NCI-H2081 treated with DMSO at 0.1 percent for 48 hours (cell line): ENCODE data around the gene CERS3.
"Not testable (repeated sequence)": the region's sequence is repeated elsewhere in the genome, so short reads cannot be mapped to it uniquely, and the experiment has no call there.

Source experiments
- DNase-seq: peaks from one replicate; lab custom pipeline; 2025; lab: John Stamatoyannopoulos, UW

Gene CERS3

GRCh38 chr15:100464888-100465287, 63.9 kb downstream of the CERS3 start:
- no peak for DNase-seq

- DNase-seq, result no peak
Measured at GRCh38 chr15:100464256-100464655, 64.5 kb downstream of the CERS3 start.

DNA sequence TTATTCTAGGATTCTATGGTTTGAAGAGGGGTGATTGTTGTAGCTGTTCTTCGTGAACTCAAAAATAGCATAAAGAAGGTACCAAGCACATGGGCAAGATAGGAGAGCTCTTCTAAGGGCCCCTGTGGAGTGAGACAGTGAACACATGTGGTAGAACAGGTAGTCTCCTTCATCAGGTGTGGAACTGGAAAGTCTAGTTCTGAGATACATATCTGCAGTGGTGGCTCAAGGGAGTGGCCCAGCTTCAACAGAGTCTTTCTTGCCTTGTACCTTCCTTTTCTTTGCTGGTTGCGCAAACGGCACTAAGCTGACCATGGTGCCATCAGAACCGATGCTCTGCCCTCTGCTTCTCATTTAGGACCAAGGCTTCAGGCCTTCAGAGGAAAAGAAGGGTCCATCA, 65.2 kb downstream of the CERS3 start:
- no peak for DNase-seq

- no peak for DNase-seq
Measured at GRCh38 chr15:100461049-100461448, 67.7 kb downstream of the CERS3 start.

- no peak for DNase-seq
Measured at GRCh38 chr15:100457201-100457600, 71.5 kb downstream of the CERS3 start.

DNA sequence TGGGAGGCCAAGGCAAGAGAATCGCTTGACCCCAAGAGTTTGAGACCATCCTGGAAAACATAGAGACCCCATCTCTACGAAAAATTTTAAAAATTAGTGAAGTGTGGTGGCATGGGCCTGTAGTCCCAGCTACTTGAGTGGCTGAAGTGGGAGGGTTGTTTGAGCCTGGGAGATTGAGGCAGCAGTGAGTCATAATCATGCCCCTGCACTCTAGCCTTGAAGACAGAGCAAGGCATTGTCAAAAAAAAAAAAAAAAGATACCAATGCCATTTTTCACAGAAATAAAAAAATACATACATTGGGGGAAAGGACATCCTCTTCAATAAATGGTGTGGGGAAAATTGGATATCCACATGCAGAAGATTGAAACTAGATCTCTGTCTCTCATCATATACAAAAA, 74.6 kb downstream of the CERS3 start:
- no peak for DNase-seq

DNA sequence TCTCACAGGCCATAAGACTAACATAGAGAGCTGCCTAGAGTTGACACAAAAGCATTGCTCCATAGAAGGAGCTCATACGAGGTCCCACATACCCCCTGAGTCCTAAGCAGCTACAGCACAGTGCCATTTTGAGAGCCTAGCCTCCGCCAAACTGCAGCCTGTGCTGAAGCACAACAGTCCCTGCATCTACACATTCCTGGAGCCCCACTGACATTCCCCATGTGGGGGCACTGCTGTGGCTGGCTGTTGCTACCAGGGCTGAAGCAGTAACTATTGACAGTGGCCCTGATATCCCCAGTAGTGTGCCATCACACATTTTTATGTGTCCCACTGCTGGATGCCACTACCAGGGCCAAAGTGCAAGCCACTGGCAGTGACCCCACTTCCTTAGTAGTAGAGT, 80.3 kb downstream of the CERS3 start:
- no peak for DNase-seq

- DNase-seq, result not testable (repeated sequence)
Measured at GRCh38 chr15:100441063-100441462, 87.7 kb downstream of the CERS3 start.

- no peak for DNase-seq
Measured at GRCh38 chr15:100439514-100439913, 89.2 kb downstream of the CERS3 start.

GRCh38 chr15:100438570-100438969, 90.2 kb downstream of the CERS3 start:
- peak; percentile 14 for DNase-seq

DNA sequence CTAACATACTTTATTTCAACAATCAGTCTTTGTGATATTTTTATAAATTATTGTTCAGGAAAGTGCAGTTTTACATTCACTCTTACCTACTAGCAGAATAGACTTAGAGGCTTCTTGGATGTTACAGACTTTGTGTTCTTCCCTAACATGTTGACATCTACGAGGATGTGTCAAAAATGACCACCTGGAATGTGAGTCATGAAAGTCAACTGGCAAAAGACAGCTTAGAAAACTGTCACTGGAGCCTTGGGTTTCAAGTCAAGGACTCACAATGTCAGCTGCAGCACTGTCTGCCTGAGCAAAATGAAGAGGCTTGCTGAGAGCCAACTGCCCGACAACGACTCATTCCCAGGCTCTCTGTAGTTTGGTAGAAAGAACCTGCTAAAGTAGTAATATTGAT, 91.5 kb downstream of the CERS3 start:
- DNase-seq, result no peak

GRCh38 chr15:100434561-100434960, 94.2 kb downstream of the CERS3 start:
- DNase-seq, result no peak

DNA sequence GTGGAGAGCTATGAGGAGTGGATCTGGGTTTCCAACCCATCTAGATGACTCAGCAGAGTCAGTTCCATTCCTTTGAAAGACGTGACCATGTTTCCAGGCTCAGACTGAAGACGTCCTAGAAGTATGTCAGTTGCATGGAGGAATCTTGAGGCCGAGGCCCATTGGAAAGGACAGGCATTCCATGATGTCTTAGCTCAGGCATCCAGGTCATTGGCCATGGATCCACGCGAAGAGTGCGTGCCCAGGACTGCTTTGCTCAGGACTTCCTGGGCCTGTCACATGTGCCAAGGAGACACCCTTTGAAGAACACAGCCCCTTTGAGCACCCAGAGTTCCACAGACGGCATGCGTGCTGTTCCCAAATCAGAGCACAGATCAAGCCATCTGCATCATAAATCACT, 94.7 kb downstream of the CERS3 start:
- DNase-seq, result no peak

GRCh38 chr15:100433304-100433703, 95.4 kb downstream of the CERS3 start:
- DNase-seq, result no peak

- DNase-seq, result no peak
Measured at GRCh38 chr15:100430411-100430810, 98.3 kb downstream of the CERS3 start.

DNA sequence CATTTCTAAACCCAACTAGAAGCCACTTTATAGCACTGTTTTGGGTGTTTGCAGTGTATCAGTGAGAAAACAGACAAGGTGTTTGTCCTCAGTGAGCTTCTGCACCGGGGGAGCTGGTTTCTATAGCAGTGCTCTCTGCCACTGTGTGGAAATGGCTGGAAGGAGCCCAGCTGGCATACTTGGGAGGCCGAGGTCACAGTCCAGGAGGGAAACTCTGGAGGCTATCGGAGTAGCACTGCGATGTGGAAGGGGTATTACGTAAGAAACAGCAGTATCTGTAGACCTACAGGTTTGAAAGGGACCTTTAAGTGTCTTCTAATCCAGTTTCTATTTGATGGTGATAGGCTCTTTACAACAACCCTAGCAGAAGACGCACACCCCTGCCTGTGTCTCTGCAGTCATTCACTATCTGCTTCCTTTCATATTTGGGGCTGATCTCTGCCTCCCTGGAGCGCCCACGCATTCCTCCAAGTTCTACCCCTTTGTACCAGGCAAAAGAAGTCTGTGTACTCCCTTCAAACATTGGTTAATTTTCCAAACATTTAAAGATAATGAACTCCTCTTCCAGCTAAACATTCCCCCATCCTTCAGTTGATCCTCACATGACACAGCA, 99.5 kb downstream of the CERS3 start:
- no peak for DNase-seq

DNA sequence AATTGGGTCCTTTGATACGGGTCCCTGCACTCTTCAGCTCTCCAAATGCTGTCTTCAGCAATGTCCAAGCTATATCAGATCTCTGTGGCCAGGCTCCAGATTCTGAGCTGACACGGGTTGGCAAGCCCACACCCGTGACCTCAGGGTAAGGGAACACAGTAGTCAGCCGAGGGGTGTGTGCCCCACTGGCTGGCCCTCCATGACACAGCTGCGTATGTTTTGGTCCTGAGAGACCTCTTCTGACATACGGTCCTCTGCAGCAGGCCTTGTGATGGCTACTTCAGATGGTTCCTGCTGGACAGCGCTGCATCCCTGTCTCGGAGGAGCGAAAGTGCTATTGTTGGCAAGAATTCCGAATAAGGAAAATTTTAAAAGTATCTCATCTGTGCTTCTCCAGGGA, 101.8 kb downstream of the CERS3 start:
- DNase-seq, result no peak

DNA sequence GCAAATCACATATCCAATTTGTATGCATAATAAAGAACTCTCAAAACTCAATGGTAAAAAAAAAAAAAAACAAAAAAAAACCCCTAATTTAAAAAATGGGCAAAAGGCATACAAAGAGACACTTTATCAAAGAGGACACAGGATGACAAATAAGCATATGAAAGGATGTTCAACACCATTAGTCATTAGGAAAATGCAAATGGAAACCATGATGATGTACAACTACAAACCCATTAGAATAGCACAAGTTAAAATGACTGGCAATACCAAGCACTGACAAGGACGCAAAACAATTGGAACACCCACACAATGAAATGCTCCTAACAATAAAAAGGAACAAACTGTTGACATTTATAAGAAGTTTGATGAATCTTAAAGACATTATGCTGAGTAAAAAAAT, 123.6 kb downstream of the CERS3 start:
- DNase-seq, result no peak

DNA sequence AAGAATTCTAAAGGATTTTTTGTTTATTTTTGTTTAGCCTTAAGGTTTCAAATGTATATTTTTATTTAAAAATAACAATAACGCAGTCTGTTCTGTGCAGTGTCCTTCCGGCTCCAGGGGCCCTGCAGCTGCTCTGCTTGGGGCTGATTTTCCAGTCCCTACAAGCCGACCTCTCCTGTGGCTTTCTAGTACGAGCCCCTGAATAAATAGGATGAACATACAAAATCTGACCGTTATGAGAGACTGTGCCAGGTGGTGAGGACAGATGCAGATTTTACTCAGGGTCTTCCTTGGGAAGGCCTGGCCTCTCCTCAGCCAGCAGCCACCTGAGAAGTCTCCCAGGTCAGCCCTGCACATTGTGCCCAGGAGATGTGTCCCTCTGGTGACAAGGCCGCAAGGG, 127.8 kb downstream of the CERS3 start:
- no peak for DNase-seq

GRCh38 chr15:100394736-100395440, 133.9 kb downstream of the CERS3 start:
- DNase-seq, result no peak

DNA sequence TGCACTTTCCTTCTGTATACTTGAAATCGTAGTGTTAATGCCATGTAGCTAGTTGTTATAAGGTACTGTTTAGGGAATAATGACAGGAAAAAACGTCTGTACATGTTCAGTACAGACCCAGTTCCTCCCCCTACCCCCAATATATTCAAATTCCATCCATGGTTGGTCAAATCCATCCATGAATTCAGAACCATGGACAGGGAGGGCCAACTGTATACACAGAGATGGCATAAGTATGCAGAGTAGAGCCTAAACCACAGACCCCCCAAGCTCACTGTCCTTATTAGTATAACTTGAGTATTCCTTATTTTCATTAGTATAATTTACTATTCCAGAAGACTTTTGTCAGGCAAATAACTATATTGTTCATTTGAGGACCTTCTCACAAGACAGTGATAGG, 135.7 kb downstream of the CERS3 start:
- DNase-seq, result no peak

GRCh38 chr15:100385300-100386050, 143.3 kb downstream of the CERS3 start:
- no peak for DNase-seq

- no peak for DNase-seq
Measured at GRCh38 chr15:100384108-100384410, 144.7 kb downstream of the CERS3 start.
